HepG2 (cell line): ENCODE data around the gene ITGB3. TPM values are rescaled to one million over a fixed set of nuclear protein-coding genes. Genes with fewer than 3 reads are reported as not detected.

Experiments used
- ARNT2 ChIP-seq: sonication (generic); formaldehyde crosslinking; IDR thresholded peaks from 2 replicates; pipeline ENCODE4 v1.8.0; 2022; ENCODE audit warnings: mild to moderate bottlenecking, low read depth, missing genetic modification reagents, moderate library complexity
- FOXA3 ChIP-seq: IDR thresholded peaks from 2 replicates; pipeline ENCODE4 v1.6.1; 2016; ENCODE audit warnings: missing genetic modification reagents, missing compliant biosample characterization
- FOXC1 ChIP-seq: sonication (generic); formaldehyde crosslinking; IDR thresholded peaks from 2 replicates; pipeline ENCODE4 v1.8.0; 2022; ENCODE audit warnings: mild to moderate bottlenecking, missing genetic modification reagents, borderline replicate concordance
- FOXP4 ChIP-seq: sonication (generic); formaldehyde crosslinking; IDR thresholded peaks from 2 replicates; pipeline ENCODE4 v1.4.0; 2020; ENCODE audit warnings: missing genetic modification reagents
- IKZF4 ChIP-seq: sonication (generic); formaldehyde crosslinking; IDR thresholded peaks from 2 replicates; pipeline ENCODE4 v1.5.1; 2020; ENCODE audit warnings: borderline replicate concordance, mild to moderate bottlenecking, low read depth, missing genetic modification reagents; ENCODE audit errors: not compliant biosample characterization
- KDM2A ChIP-seq: sonication (generic); formaldehyde crosslinking; IDR thresholded peaks from 2 replicates; pipeline ENCODE4 v1.4.0; 2020; ENCODE audit warnings: low read depth, missing genetic modification reagents, borderline replicate concordance
- KLF15 ChIP-seq: sonication (generic); formaldehyde crosslinking; IDR thresholded peaks from 2 replicates; pipeline ENCODE4 v1.8.1; 2023; ENCODE audit warnings: borderline replicate concordance, mild to moderate bottlenecking, inconsistent platforms, missing genetic modification reagents, mixed read lengths
- MIER2 ChIP-seq: IDR thresholded peaks from 2 replicates; pipeline ENCODE4 v1.6.1; 2016; ENCODE audit warnings: missing biosample characterization, missing genetic modification reagents
- NAIF1 ChIP-seq: sonication (generic); formaldehyde crosslinking; IDR thresholded peaks from 2 replicates; pipeline ENCODE4 v1.5.0; 2020; ENCODE audit warnings: mild to moderate bottlenecking, missing genetic modification reagents, borderline replicate concordance
- SAP130 ChIP-seq: IDR thresholded peaks from 2 replicates; pipeline ENCODE4 v1.6.1; 2016; ENCODE audit warnings: low read depth
- TFAP4 ChIP-seq: sonication (generic); IDR thresholded peaks from 2 replicates; pipeline ENCODE4 v1.6.1; 2016; ENCODE audit warnings: low read depth, borderline replicate concordance
- THAP11 ChIP-seq: IDR thresholded peaks from 2 replicates; pipeline ENCODE4 v1.6.1; 2016; ENCODE audit warnings: missing biosample characterization, missing genetic modification reagents
- ZGPAT ChIP-seq: IDR thresholded peaks from 2 replicates; pipeline ENCODE4 v1.6.1; 2016; ENCODE audit warnings: mild to moderate bottlenecking
- ZNF44 ChIP-seq: sonication (generic); formaldehyde crosslinking; IDR thresholded peaks from 2 replicates; pipeline ENCODE4 v1.5.1; 2020; ENCODE audit warnings: mild to moderate bottlenecking, missing genetic modification reagents
- polyA plus RNA-seq, 8 experiments: library from polyadenylated mRNA; depleted of rRNA in 3 of 8; stranded (reverse) in 7 of 8; unstranded in 1 of 8; fragments of >200 nt; fragmentation: Illumina TruSeq in 4 of 8; extraction: Trizol in 4 of 8; gene quantifications; 2 replicates each; pipeline versions ENCODE4 v1.2.1 to v1.2.3, GENCODE V29; 2011 to 2016; ENCODE audit warnings: low read depth in 4 of 8, missing spikeins in 1 of 8, mixed read lengths in 1 of 8; ENCODE audit not compliant: insufficient read depth in 1 of 8
- total RNA-seq, 5 experiments: library from RNA; depleted of rRNA; stranded (reverse); fragments of >200 nt; fragmentation: Illumina TruSeq; extraction: Trizol; gene quantifications; 2 replicates each; pipeline ENCODE4 v1.2.3, GENCODE V29; 2016; ENCODE audit warnings: low read depth in 1 of 5
- TF ChIP-seq, protein P1 (sequence below), 2 experiments: sonication (generic) in 1 of 2; formaldehyde crosslinking in 1 of 2; IDR thresholded peaks; 2 replicates each; pipeline versions ENCODE4 v1.4.0 to v1.6.1; 2018 to 2020; ENCODE audit warnings: missing genetic modification reagents in 2 of 2, borderline replicate concordance in 1 of 2, low read depth in 1 of 2, mild to moderate bottlenecking in 1 of 2, missing biosample characterization in 1 of 2
- TF ChIP-seq, protein P2 (sequence below): sonication (generic); formaldehyde crosslinking; IDR thresholded peaks from 2 replicates; pipeline ENCODE4 v1.8.0; 2022; ENCODE audit warnings: mild to moderate bottlenecking, missing genetic modification reagents
- TF ChIP-seq, protein P3 (sequence below): sonication (generic); formaldehyde crosslinking; IDR thresholded peaks from 2 replicates; pipeline ENCODE4 v1.4.0; 2020; ENCODE audit warnings: missing genetic modification reagents, low read depth, mild to moderate bottlenecking, borderline replicate concordance

ITGB3 gene
- total and polyA plus RNA-seq, 2 of the 13 experiments (the other 11 are each of a cell fraction or from before 2014, with no cell fraction given) = 0.09 to 0.31 TPM

- TF ChIP-seq FOXC1 (CRISPR knock-in tag) = peak; percentile 80; the same call in 1 of the 2 replicates
- TF ChIP-seq FOXA3 (CRISPR knock-in tag) = peak; percentile 62
- TF ChIP-seq KLF15 = peak; percentile 39; the same call in 1 of the 2 replicates
- no peak for TF ChIP-seq THAP11 (CRISPR knock-in tag)
- TF ChIP-seq ARNT2 (CRISPR knock-in tag) = peak; percentile 75; the same call in 1 of the 2 replicates
- peak; percentile 60 for TF ChIP-seq IKZF4 (CRISPR knock-in tag)
- peak; percentile 57; the same call in 1 of the 2 replicates for TF ChIP-seq FOXP4
- TF ChIP-seq NAIF1 (CRISPR knock-in tag) = 0 out of 2 replicates have a peak, but pooled peaks have one; percentile 40
- TF ChIP-seq ZNF44 = peak; percentile 91; the same call in 1 of the 2 replicates
- TF ChIP-seq TFAP4 = peak; percentile 40; the same call in 1 of the 2 replicates
- peak; percentile 79 for TF ChIP-seq SAP130 (CRISPR knock-in tag)
- peak; percentile 55; the same call in 1 of the 2 replicates for TF ChIP-seq MIER2 (CRISPR knock-in tag)
- TF ChIP-seq, protein P1, sequence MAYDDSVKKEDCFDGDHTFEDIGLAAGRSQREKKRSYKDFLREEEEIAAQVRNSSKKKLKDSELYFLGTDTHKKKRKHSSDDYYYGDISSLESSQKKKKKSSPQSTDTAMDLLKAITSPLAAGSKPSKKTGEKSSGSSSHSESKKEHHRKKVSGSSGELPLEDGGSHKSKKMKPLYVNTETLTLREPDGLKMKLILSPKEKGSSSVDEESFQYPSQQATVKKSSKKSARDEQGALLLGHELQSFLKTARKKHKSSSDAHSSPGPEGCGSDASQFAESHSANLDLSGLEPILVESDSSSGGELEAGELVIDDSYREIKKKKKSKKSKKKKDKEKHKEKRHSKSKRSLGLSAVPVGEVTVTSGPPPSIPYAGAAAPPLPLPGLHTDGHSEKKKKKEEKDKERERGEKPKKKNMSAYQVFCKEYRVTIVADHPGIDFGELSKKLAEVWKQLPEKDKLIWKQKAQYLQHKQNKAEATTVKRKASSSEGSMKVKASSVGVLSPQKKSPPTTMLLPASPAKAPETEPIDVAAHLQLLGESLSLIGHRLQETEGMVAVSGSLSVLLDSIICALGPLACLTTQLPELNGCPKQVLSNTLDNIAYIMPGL (CRISPR knock-in tag; IDR thresholded peaks at IDR 0.05; ENCODE audit: borderline replicate concordance in 1 of 2, low read depth in 1 of 2) = peak; percentile 52 to 84; a peak in 3 of 4 replicates
- TF ChIP-seq KDM2A = peak; percentile 91
- TF ChIP-seq, protein P2, sequence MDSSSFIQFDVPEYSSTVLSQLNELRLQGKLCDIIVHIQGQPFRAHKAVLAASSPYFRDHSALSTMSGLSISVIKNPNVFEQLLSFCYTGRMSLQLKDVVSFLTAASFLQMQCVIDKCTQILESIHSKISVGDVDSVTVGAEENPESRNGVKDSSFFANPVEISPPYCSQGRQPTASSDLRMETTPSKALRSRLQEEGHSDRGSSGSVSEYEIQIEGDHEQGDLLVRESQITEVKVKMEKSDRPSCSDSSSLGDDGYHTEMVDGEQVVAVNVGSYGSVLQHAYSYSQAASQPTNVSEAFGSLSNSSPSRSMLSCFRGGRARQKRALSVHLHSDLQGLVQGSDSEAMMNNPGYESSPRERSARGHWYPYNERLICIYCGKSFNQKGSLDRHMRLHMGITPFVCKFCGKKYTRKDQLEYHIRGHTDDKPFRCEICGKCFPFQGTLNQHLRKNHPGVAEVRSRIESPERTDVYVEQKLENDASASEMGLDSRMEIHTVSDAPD (CRISPR knock-in tag) = 0 out of 2 replicates have a peak, but pooled peaks have one; percentile 30
- peak; percentile 89 for TF ChIP-seq ZGPAT (CRISPR knock-in tag)
- TF ChIP-seq, protein P3, sequence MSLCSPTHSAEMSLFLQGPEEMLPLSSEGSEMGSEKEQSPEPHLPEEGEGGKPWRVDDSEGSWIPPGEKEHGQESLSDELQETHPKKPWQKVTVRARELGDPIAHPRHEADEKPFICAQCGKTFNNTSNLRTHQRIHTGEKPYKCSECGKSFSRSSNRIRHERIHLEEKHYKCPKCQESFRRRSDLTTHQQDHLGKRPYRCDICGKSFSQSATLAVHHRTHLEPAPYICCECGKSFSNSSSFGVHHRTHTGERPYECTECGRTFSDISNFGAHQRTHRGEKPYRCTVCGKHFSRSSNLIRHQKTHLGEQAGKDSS (CRISPR knock-in tag) = peak; percentile 63; the same call in 1 of the 2 replicates
Observed at GRCh38 chr17:47229535-47230443, 23.8 kb upstream of the ITGB3 start (continued).
